MV-4-11 (cell line): ENCODE measurements around the gene HASPIN.
"Not testable (repeated sequence)": the region's sequence is repeated elsewhere in the genome, so short reads cannot be mapped to it uniquely, and the experiment has no call there.

Experiments used
- DNase-seq: peaks from one replicate; lab custom pipeline; 2025; lab: John Stamatoyannopoulos, UW

Gene HASPIN

DNA sequence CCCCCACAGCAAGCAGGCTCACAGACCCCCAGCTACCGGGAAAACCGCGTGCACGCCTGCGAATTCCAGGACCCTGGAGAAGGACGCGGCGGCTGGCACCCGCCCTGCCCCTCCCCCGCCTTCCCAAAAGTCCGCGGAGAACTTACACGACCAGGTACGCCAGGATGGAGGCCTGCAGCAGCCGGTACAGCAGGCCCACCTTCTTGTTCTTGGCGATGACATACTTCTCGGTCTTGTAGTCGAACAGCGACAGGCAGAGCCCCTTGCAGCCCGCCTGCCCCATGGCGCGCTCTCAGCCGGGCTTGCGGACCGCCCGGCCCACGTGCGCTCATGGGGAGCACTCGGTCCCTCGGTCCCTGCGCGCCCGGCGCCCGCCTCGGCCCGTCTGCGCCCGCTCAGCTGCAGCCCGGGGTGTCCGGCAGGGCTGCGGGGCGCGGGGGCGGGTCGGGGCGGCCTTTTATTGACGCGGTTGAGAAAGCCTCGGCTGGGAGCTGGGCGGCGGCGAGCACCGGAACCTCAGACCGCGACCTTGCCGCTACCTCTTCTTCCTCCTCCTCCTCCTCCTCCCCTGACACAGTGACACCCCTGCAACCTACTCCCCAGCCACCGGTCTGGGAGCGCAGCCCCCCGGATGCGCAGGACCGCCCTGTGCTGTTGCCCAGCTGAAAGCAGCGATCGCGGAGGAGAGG is 27.8 kb upstream of the HASPIN start, which contains the start of gene P2RX5:
Gene P2RX5 (minus strand): TSS at position 433 of the 689 bp plus-strand sequence. CDS start 150 bp downstream, at position 283.
- DNase-seq, result peak; percentile 36

GRCh38 chr17:3697103-3697476 is 26.6 kb upstream of the HASPIN start:
- DNase-seq, result no peak

DNA sequence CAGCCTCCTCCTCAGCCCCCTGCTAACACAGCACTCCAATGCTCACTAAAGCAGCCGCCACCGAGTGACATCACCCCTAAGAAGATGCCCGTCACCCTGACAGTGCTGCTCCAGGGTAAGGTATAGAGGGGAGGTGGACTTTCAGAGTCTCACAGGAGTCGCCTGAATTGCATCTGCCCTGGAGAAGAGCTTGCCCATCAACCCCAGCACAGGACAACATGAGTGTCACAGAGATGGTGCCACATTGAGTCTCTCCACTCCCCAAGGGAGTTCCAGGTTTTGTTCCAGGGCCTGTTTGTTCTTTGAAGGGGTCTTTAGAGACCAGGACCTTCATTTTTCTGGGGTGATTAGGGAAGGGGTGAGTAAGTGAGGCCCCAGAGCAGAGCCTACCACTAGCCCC is 25.6 kb upstream of the HASPIN start:
- no peak for DNase-seq

DNA sequence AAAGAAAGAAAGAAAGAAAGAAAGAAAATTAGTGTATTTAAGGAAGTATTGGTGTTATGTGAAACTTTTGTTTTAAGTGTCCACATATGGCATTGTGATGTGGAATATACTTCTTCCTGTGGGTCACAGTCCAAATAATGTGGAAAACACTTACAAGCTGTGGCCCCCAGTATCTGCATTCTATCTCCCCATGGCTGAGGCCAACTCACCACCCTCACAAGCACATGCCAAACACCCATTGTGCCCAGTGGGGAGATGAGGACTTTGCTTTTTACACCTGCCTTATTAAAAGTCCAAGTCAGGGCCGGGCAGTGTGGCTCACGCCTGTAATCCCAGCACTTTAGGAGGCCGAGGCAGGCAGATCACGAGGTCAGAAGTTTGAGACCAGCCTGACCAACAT is 23.8 kb upstream of the HASPIN start:
- DNase-seq, result no peak

GRCh38 chr17:3702041-3702539 is 21.6 kb upstream of the HASPIN start:
- DNase-seq, result not testable (repeated sequence)

- DNase-seq, result no peak
Measured at GRCh38 chr17:3704931-3705717, 18.6 kb upstream of the HASPIN start.

DNA sequence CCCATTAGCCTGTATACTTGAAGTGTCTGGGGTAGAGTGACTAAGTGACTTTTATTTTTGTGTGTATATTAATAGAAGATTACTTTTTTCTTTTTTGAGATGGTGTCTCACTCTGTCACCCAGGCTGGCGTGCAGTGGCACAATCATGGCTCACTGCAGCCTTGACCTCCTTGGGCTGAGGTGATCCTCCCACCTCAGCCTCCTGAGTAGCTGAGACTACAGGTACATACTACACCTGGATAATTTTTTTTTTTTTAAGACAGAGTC is 18.1 kb upstream of the HASPIN start:
- DNase-seq, result not testable (repeated sequence)

GRCh38 chr17:3708366-3708765 is 15.3 kb upstream of the HASPIN start:
- DNase-seq, result no peak

- DNase-seq, result peak; percentile 94
Measured at GRCh38 chr17:3710951-3711383, 12.7 kb upstream of the HASPIN start.

- no peak for DNase-seq
Measured at GRCh38 chr17:3712811-3713463, 10.8 kb upstream of the HASPIN start.

DNA sequence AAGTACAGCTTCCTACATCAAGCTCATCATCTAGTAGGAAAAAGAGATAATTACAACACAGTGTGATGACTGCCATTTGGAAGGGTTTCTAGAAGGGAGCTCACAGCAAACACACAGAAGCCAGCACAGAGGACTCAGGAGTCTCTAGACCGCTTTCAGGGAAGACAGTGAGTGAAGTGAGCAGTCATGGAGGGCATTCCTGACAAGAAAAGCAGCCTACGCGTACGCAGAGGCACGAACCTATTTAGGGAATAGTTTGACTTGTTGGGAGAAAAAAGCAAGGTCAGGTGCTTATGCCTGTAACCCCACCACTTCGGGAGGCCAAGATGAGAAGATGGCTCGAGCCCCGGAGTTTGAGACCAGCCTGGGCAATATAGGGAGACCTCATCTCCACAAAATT is 8.4 kb upstream of the HASPIN start:
- DNase-seq, result no peak

- peak; percentile 20 for DNase-seq
Measured at GRCh38 chr17:3718201-3718600, 5.5 kb upstream of the HASPIN start.

DNA sequence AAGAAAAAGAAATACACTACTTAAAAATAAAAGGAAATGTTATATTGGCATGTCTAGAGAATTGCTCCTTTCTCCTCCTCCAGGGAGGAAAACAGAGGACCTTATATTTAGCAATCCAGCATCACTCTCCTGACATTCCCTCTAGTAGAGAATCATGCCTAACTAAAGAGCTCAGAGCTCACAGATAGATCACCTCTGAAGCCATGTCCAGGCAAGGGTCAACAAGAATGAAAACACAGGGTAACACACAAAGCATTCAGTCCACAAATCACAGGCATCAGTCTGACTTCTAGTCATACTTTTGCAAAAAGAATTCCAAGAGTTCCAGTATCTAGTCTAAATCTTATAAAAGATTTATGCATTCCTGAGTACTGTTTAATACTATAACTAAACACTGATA is 4.4 kb upstream of the HASPIN start:
- DNase-seq, result no peak

DNA sequence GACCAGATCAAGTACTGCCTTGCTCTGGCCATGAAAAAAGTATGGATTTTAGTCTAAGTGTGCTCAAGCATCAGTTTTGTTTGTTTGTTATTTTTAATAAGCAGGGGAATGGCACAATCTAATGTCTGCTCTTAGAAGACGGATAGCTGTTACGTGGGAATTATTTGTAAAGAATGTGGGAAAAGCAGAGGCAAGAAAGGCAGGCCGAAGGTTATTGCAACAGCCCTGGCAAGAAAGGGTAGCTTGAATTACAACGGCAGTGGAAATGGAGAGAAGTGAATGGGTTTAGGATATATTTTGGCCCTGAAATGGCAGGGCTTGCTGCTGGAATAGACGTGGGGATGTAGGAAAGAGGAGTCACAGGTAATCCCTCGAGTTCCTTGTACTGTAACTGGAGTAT is 987 bp upstream of the HASPIN start:
- DNase-seq, result no peak

DNA sequence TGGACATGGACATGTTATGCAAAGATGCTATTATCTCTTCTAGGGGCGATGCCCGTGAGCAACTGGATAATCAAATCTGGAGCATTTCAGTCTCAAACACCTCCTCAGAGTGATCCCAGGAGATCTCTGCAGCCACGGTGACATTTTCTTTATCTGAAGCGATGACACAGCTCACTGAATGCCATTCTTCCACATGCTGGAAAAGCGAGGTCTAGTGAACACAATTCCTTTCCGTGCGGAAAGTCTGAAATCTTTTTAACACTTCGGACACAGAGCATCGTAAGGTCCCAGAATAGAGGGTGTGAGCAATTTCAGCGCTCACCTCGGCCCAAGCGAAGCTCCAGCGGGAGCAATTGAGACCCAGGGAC is 531 bp upstream of the HASPIN start:
- DNase-seq, result no peak

DNA sequence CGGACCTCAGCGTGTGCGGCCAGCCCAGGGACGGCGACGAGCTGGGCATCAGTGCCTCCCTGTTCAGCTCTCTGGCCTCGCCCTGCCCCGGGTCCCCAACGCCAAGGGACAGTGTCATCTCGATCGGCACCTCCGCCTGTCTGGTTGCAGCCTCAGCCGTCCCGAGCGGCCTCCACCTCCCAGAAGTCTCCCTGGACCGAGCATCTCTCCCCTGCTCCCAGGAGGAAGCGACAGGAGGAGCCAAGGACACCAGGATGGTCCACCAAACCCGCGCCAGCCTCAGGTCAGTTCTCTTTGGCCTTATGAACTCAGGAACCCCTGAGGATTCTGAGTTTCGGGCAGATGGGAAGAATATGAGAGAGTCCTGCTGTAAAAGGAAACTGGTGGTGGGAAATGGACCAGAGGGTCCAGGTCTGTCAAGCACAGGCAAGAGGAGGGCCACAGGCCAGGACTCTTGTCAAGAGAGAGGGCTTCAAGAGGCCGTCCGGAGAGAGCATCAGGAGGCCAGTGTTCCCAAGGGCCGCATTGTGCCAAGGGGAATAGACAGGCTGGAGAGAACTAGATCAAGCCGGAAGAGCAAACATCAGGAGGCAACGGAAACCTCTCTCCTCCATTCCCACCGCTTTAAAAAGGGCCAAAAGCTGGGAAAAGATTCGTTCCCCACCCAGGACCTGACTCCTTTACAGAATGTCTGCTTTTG is 825 bp downstream of the HASPIN start:
- DNase-seq, result no peak

- no peak for DNase-seq
Measured at GRCh38 chr17:3727041-3727440, 3.3 kb downstream of the HASPIN start.

GRCh38 chr17:3728099-3728498 is 4.4 kb downstream of the HASPIN start:
- DNase-seq, result not testable (repeated sequence)

GRCh38 chr17:3729881-3730280 is 6.2 kb downstream of the HASPIN start:
- DNase-seq, result no peak

GRCh38 chr17:3730881-3731429 is 7.3 kb downstream of the HASPIN start:
- DNase-seq, result no peak

- DNase-seq, result no peak
Measured at GRCh38 chr17:3732210-3732621, 8.5 kb downstream of the HASPIN start.

- not testable (repeated sequence) for DNase-seq
Measured at GRCh38 chr17:3734911-3735276, 11.2 kb downstream of the HASPIN start.
